Keratinocyte (primary cell): ENCODE data around the gene SMAD9. TPM values are rescaled to one million over a fixed set of nuclear protein-coding genes. Genes with fewer than 3 reads are reported as not detected.

ENCODE experiments used
- DNase-seq: peaks from one replicate; pipeline ENCODE4 v3.0.0-alpha.2; 2011; ENCODE audit warnings: low read depth, missing footprints, low spot score
- FAIRE-seq: peaks from 2 replicates; lab custom pipeline; 2011; peaks lifted over from hg19 to GRCh38; lab: Jason Lieb, UNC
- H2AFZ ChIP-seq: 2 replicates; pipeline ENCODE4 v1.6.0; 2012; ENCODE audit warnings: low read length, control low read depth, inconsistent platforms; ENCODE audit not compliant: control insufficient read depth
- H3K27ac ChIP-seq: 2 replicates; pipeline ENCODE4 v1.5.1; 2011; ENCODE audit warnings: low read length; ENCODE audit not compliant: control insufficient read depth, insufficient read depth
- H3K27me3 ChIP-seq: 3 replicates; pipeline ENCODE4 v1.6.0; 2011; ENCODE audit warnings: low read length; ENCODE audit not compliant: control insufficient read depth, insufficient read depth; ENCODE audit errors: extremely low read depth
- H3K36me3 ChIP-seq, 2 experiments: 2 replicates in 1 of 2; 3 replicates in 1 of 2; pipeline ENCODE4 v1.5.1; 2011; ENCODE audit warnings: low read length in 2 of 2, mild to moderate bottlenecking in 1 of 2; ENCODE audit not compliant: control insufficient read depth in 2 of 2, insufficient read depth in 2 of 2; ENCODE audit errors: extremely low read depth in 1 of 2
- H3K4me1 ChIP-seq: 3 replicates; pipeline ENCODE4 v1.5.1; 2011; ENCODE audit warnings: low read length; ENCODE audit not compliant: control insufficient read depth, insufficient read depth; ENCODE audit errors: extremely low read depth
- H3K4me2 ChIP-seq: 3 replicates; pipeline ENCODE4 v1.6.0; 2011; ENCODE audit warnings: low read depth, low read length; ENCODE audit not compliant: control insufficient read depth, insufficient read depth; ENCODE audit errors: extremely low read depth
- H3K4me3 ChIP-seq, 3 experiments: fragments of 200-600 bp in 1 of 3; sonication (generic) in 1 of 3; 2 replicates in 2 of 3; 3 replicates in 1 of 3; pipeline ENCODE4 v1.5.1; 2011 to 2016; ENCODE audit warnings: low read length in 3 of 3, mild to moderate bottlenecking in 3 of 3, control low read depth in 2 of 3, inconsistent platforms in 1 of 3, low read depth in 1 of 3, mixed read lengths in 1 of 3, mixed run types in 1 of 3, moderate library complexity in 1 of 3; ENCODE audit not compliant: control insufficient read depth in 2 of 3, insufficient read depth in 2 of 3; ENCODE audit errors: extremely low read depth in 1 of 3
- H3K79me2 ChIP-seq: 2 replicates; pipeline ENCODE4 v1.6.0; 2012; ENCODE audit warnings: low read length; ENCODE audit not compliant: control insufficient read depth, insufficient read depth
- H3K9ac ChIP-seq: 3 replicates; pipeline ENCODE4 v1.6.0; 2011; ENCODE audit warnings: low read length; ENCODE audit not compliant: control insufficient read depth, insufficient read depth; ENCODE audit errors: extremely low read depth
- H3K9me1 ChIP-seq: 3 replicates; pipeline ENCODE4 v1.6.0; 2011; ENCODE audit warnings: low read length; ENCODE audit not compliant: control insufficient read depth, insufficient read depth; ENCODE audit errors: extremely low read depth
- H3K9me3 ChIP-seq: 2 replicates; pipeline ENCODE4 v1.5.1; 2012; ENCODE audit warnings: low read depth, low read length; ENCODE audit not compliant: control insufficient read depth
- H4K20me1 ChIP-seq: 3 replicates; pipeline ENCODE4 v1.6.0; 2011; ENCODE audit warnings: low read length; ENCODE audit not compliant: control insufficient read depth, insufficient read depth; ENCODE audit errors: extremely low read depth
- EZH2 ChIP-seq: IDR thresholded peaks from one replicate; pipeline ENCODE4 v1.6.1; 2012; ENCODE audit warnings: inconsistent platforms, mild to moderate bottlenecking, low read length, moderate library complexity
- dilution Hi-C: fragments of 300-500 bp; cut with MboI; formaldehyde crosslinking; loops from one replicate; pipeline ENCODE4 v1.7.0; 2020; ENCODE audit warnings: low sequenced_read_pairs; ENCODE audit not compliant: extremely low pct_ligation_motif_present
- polyA plus RNA-seq, 5 experiments: library from polyadenylated mRNA; depleted of rRNA in 3 of 5; stranded (reverse) in 3 of 5; stranded (forward) in 1 of 5; unstranded in 1 of 5; fragments of >200 nt; gene quantifications; 1 replicate in 1 of 5; 2 replicates in 3 of 5; 3 replicates in 1 of 5; pipeline versions ENCODE4 v1.2.1 to v1.2.3, GENCODE V29; 2011 to 2012; ENCODE audit warnings: missing spikeins in 2 of 5, low read depth in 1 of 5, low replicate concordance in 1 of 5
- TF ChIP-seq, protein P1 (sequence below), 3 experiments: IDR thresholded peaks in 1 of 3; conservative IDR thresholded peaks in 1 of 3; optimal IDR thresholded peaks in 1 of 3; 2 replicates in 2 of 3; 3 replicates in 1 of 3; pipeline versions ENCODE3 to v1.5.1; 2011; ENCODE audit warnings: low read length in 3 of 3, mild to moderate bottlenecking in 3 of 3, moderate library complexity in 2 of 3, control low read depth in 1 of 3, inconsistent platforms in 1 of 3; ENCODE audit not compliant: insufficient read depth in 2 of 3; ENCODE audit errors: extremely low read depth in 1 of 3

The SMAD9 gene
- polyA plus RNA-seq, 1 donor (not counting 4 experiments of a cell fraction or from before 2014, with no cell fraction given), result 0.10 TPM

DNA sequence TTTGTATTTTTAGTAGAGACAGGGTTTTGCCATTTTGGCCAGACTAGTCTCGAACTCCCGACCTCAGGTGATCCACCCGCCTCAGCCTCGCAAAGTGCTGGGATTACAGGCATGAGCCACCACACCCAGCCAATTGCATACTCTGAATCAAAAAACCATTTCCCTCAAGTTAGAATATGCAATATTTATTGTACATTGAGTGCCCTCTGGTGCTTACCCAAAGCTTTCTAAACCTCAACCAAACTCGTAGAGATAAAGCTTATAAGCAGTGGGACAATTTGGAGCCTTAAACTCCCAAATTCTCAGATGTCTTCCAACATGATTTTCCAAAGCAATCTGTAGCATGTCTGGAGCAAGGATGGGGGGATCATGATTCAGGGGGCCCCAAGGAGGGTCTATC is 78.6 kb downstream of the SMAD9 start:
- Histone ChIP-seq H3K4me2 (no peak overlapping the region), H3K4me3 (no peak overlapping the region), H4K20me1 (no peaks in the 10 kb centered on the region), H3K27ac (no peak overlapping the region), H3K36me3 (no peaks in the 10 kb centered on the region), H2AFZ (no peak overlapping the region), H3K79me2 (no peaks in the 10 kb centered on the region), H3K9me1 (no peaks in the 10 kb centered on the region), H3K4me1 (no peaks in the 10 kb centered on the region), H3K9me3 (no peaks in the 10 kb centered on the region), H3K27me3 (no peaks in the 10 kb centered on the region), H3K9ac (no peak overlapping the region)
- dilution Hi-C loops, result no loop called here
- TF ChIP-seq EZH2, result no peak
- TF ChIP-seq, protein P1, sequence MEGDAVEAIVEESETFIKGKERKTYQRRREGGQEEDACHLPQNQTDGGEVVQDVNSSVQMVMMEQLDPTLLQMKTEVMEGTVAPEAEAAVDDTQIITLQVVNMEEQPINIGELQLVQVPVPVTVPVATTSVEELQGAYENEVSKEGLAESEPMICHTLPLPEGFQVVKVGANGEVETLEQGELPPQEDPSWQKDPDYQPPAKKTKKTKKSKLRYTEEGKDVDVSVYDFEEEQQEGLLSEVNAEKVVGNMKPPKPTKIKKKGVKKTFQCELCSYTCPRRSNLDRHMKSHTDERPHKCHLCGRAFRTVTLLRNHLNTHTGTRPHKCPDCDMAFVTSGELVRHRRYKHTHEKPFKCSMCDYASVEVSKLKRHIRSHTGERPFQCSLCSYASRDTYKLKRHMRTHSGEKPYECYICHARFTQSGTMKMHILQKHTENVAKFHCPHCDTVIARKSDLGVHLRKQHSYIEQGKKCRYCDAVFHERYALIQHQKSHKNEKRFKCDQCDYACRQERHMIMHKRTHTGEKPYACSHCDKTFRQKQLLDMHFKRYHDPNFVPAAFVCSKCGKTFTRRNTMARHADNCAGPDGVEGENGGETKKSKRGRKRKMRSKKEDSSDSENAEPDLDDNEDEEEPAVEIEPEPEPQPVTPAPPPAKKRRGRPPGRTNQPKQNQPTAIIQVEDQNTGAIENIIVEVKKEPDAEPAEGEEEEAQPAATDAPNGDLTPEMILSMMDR (optimal IDR thresholded peaks at IDR 0.05 in 1 of 3, IDR thresholded peaks at IDR 0.05 in 1 of 3, conservative IDR thresholded peaks at IDR 0.05 in 1 of 3; ENCODE audit: extremely low read depth in 1 of 3, insufficient read depth in 2 of 3, low read length in 3 of 3), result no peak
- FAIRE-seq (no peak), DNase-seq (no peak)

DNA sequence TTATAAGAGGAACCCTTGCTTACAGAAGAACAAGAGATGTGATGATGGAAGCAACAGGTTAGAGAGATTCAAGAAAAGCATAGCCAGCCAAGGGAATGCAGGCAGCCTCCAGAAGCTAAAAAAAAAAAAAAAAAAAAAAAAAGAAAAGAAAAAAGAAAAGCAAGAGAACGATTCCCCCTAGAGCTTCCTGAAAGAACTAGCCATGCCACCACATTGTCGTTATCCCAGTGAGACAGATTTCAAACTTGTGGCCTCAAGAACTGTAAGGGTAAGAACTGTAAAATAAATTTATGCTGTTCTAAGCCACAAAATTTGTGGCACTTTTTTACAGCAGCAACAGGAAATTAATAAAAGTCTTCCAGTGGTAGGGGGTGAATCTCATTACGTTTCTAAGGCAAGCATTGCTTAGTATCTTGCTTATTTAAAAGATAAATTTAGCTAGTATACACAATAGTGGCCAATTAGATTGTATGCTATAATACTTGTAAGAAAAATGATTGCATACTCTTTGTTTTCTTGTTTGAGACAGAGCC is 79.3 kb downstream of the SMAD9 start:
- Histone ChIP-seq H4K20me1 (no peaks in the 10 kb centered on the region), H3K4me3 (no peak overlapping the region), H3K79me2 (no peaks in the 10 kb centered on the region), H3K9ac (no peak overlapping the region), H2AFZ (no peak overlapping the region), H3K4me1 (no peaks in the 10 kb centered on the region), H3K27me3 (no peaks in the 10 kb centered on the region), H3K27ac (no peak overlapping the region), H3K9me1 (no peaks in the 10 kb centered on the region), H3K9me3 (no peaks in the 10 kb centered on the region), H3K4me2 (no peak overlapping the region), H3K36me3 (no peaks in the 10 kb centered on the region)
- TF ChIP-seq EZH2, result no peak
- TF ChIP-seq, protein P1 (optimal IDR thresholded peaks at IDR 0.05 in 1 of 3, IDR thresholded peaks at IDR 0.05 in 1 of 3, conservative IDR thresholded peaks at IDR 0.05 in 1 of 3; ENCODE audit: extremely low read depth in 1 of 3, insufficient read depth in 2 of 3, low read length in 3 of 3), result no peak
- dilution Hi-C loops, result no loop called here
- DNase-seq (no peak), FAIRE-seq (no peak)
